CD4-positive, alpha-beta T cell (primary cell): ENCODE measurements around the gene PANX2. TPM values are rescaled to one million over a fixed set of nuclear protein-coding genes. Genes with fewer than 3 reads are reported as not detected.

ENCODE experiments used
- ATAC-seq: fragments of 200-7000 bp; cut with Tn5 transposase; one replicate; pipeline ENCODE4 v1.10.0; 2022; ENCODE audit warnings: mild to moderate bottlenecking; ENCODE audit not compliant: poor library complexity
- CTCF ChIA-PET: fragments of 350-600 bp; sonication (Branson Sonifier 250); formaldehyde crosslinking; loops from one replicate; lab custom pipeline; 2021; ENCODE audit warnings: antibody characterized with exemption, inconsistent platforms; lab: Charles Lee
- POLR2A ChIA-PET: fragments of 350-600 bp; sonication (Branson Sonifier 250); formaldehyde crosslinking; loops from one replicate; lab custom pipeline; 2021; ENCODE audit warnings: antibody characterized with exemption, inconsistent platforms; lab: Charles Lee
- DNase-seq, 14 experiments: peaks; one replicate each; pipeline ENCODE4 v3.0.0-alpha.2; 2013 to 2020; ENCODE audit warnings: mixed read lengths in 2 of 14
- H3K27ac ChIP-seq, 2 donors: one replicate each; pipeline versions ENCODE4 v1.5.1 to v1.7.0; 2013; ENCODE audit warnings: low read length in 2 of 2, low read depth in 1 of 2, mild to moderate bottlenecking in 1 of 2
- H3K27me3 ChIP-seq, 2 experiments: 1 replicate in 1 of 2; 2 replicates in 1 of 2; pipeline versions ENCODE4 v1.6.1 to v1.7.0; 2013; ENCODE audit warnings: low read length in 2 of 2, control low read depth in 1 of 2, mild to moderate bottlenecking in 1 of 2, moderate library complexity in 1 of 2; ENCODE audit not compliant: insufficient read depth in 2 of 2, control insufficient read depth in 1 of 2
- H3K36me3 ChIP-seq: one replicate; pipeline ENCODE4 v1.6.1; 2013; ENCODE audit warnings: low read length, control low read depth; ENCODE audit not compliant: insufficient read depth
- H3K4me1 ChIP-seq: one replicate; pipeline ENCODE4 v1.6.1; 2013; ENCODE audit warnings: low read length, control low read depth; ENCODE audit not compliant: insufficient read depth
- H3K4me3 ChIP-seq: one replicate; pipeline ENCODE4 v1.5.1; 2013; ENCODE audit warnings: mild to moderate bottlenecking, low read length, moderate library complexity
- H3K9me3 ChIP-seq, 2 experiments: 1 replicate in 1 of 2; 2 replicates in 1 of 2; pipeline versions ENCODE4 v1.6.1 to v1.7.0; 2013; ENCODE audit warnings: low read length in 2 of 2, mild to moderate bottlenecking in 2 of 2, control low read depth in 1 of 2, moderate library complexity in 1 of 2; ENCODE audit not compliant: control insufficient read depth in 1 of 2, insufficient read depth in 1 of 2
- H3K27ac Mint-ChIP-seq: one replicate; pipeline ENCODE4 v1.8.0; 2020; ENCODE audit warnings: mixed read lengths
- H3K27me3 Mint-ChIP-seq: one replicate; pipeline ENCODE4 v1.8.0; 2021; ENCODE audit warnings: mixed read lengths
- H3K36me3 Mint-ChIP-seq: one replicate; pipeline ENCODE4 v1.8.0; 2021; ENCODE audit warnings: low read depth, mixed read lengths
- H3K4me1 Mint-ChIP-seq: one replicate; pipeline ENCODE4 v1.8.0; 2021; ENCODE audit warnings: low read depth, mixed read lengths
- H3K4me3 Mint-ChIP-seq: one replicate; pipeline ENCODE4 v1.8.0; 2020; ENCODE audit warnings: mild to moderate bottlenecking, mixed read lengths
- H3K9me3 Mint-ChIP-seq: one replicate; pipeline ENCODE4 v1.8.0; 2020; ENCODE audit warnings: mixed read lengths
- intact Hi-C, 2 experiments: fragments of 100-400 bp; cut with DNase I in 1 of 2; cut with micrococcal nuclease in 1 of 2; formaldehyde crosslinking; loops; one replicate each; pipeline versions ENCODE4 v1.15.1 to v1.9.0; 2023 to 2025; cut with DNase I, micrococcal nuclease
- total RNA-seq, 174 experiments: library from RNA in 2 of 174; stranded (reverse) in 2 of 174; gene quantifications; one replicate each; pipeline ENCODE4 v1.2.3 and lab custom pipeline; 2021 to 2026
- TF ChIP-seq, protein P1 (sequence below): fragments of 200-600 bp; IDR thresholded peaks from one replicate; pipeline ENCODE4 v1.8.0; 2022; ENCODE audit warnings: antibody characterized with exemption, mild to moderate bottlenecking

PANX2 gene
- total RNA-seq, 2 experiments from 2014 or later, result 0.11 to 0.16 TPM

DNA sequence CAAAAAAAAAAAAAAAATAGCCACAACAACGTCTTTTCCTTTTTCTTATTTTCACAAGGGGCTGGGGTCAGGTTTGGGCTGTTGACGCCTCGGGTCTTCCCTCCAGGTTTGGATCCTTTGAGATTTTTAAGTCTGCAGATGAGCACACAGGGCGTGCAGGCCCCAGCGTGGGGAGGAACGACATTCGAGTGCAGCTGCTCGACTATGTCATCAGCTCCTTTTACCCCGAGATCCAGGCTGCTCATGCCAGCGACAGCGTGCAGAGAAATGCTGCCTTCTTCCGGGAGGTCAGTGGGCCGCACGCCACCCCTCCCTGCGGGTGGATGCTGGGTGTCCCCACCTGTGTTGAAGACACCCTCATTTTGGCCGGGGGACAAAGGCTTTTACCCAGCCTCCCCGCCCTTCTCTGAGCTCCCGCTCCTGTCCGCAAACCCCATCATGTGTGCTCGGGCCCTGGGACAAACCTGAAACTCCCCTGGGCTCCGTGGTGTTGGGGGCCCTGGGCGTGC, 38.0 kb downstream of the PANX2 start:
- Mint-ChIP-seq H3K4me1 (peaks cover 31% of the 10 kb centered on the region), H3K27ac (no peak overlapping the region), H3K4me3 (no peak overlapping the region), H3K9me3 (no peaks in the 10 kb centered on the region), H3K36me3 (peaks cover 54% of the 10 kb centered on the region), H3K27me3 (no peaks in the 10 kb centered on the region)
- peaks cover 20% of the 10 kb centered on the region for H3K4me1 ChIP-seq
- H3K27me3 ChIP-seq, result no peaks in the 10 kb centered on the region
- H3K4me3 ChIP-seq, result no peak overlapping the region
- intact Hi-C loops, result loop anchor here (2.0 to 10.0 kb wide), 5 partner anchors 18 to 374 kb away; partner anchors contain the start of gene PANX2 (in 1 of the 2)
- no peak overlapping the region for H3K27ac ChIP-seq
- TF ChIP-seq, protein P1, sequence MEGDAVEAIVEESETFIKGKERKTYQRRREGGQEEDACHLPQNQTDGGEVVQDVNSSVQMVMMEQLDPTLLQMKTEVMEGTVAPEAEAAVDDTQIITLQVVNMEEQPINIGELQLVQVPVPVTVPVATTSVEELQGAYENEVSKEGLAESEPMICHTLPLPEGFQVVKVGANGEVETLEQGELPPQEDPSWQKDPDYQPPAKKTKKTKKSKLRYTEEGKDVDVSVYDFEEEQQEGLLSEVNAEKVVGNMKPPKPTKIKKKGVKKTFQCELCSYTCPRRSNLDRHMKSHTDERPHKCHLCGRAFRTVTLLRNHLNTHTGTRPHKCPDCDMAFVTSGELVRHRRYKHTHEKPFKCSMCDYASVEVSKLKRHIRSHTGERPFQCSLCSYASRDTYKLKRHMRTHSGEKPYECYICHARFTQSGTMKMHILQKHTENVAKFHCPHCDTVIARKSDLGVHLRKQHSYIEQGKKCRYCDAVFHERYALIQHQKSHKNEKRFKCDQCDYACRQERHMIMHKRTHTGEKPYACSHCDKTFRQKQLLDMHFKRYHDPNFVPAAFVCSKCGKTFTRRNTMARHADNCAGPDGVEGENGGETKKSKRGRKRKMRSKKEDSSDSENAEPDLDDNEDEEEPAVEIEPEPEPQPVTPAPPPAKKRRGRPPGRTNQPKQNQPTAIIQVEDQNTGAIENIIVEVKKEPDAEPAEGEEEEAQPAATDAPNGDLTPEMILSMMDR, result no peak
- DNase-seq (peak in 1 of 14 experiments; percentile 35), ATAC-seq (no peak)
- H3K36me3 ChIP-seq, result peaks cover 58% of the 10 kb centered on the region
- H3K9me3 ChIP-seq, result no peaks in the 10 kb centered on the region
- POLR2A ChIA-PET, result interaction anchor here (0.8 to 1.0 kb wide), 2 partner anchors 18 to 36 kb away, joined by 3 to 4 read pairs; no protein-coding TSS in a partner anchor
- CTCF ChIA-PET, result no interaction called here

DNA sequence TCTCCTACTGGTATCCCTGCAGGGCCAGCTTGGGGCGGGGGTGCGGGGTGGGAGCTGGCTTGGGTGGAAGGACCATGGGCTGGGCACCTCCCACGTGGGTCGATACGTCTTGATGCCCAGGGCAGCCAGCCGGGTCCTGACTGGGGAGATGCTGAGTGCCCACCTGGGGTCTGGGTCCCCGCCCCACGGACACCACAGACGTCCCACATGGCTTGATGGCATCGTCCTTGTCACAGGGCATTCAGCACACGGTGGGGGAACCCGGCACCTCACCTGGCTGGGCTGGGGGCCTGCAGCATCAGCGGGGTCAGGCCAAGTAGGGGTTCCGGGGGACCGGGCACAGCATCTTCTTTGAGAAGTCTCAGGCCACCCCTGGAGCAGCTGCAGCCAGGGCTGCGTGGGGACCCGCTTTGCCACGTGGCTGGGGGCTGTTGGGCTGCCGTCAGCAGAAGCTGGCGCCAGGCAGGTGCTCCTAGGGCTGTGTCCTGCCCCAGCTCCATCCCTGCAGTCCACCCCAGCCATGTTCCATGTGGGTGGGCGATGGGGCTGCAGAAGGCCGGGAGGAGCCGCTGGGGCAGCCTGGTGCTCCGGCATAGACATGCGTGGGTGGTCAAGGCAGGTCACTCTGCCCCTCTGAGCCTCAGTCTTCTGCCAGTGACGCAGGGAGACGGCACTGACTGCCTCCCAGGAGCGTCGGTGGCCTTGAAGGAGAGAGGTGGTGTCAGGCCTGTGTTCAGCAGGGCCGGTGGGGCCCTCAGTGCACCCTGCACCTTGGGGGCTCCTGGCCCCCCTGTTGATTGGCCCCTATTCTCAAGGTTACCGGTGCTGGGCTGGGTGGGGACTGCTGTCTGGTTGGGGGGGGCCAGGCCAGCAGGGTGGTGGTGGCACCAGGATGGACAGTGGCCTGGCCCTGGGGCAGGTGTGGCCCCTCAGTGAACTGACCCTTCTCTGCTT, 38.7 kb downstream of the PANX2 start:
- no peak for DNase-seq
- Histone ChIP-seq H3K4me1 (peaks cover 20% of the 10 kb centered on the region), H3K27ac (no peak overlapping the region), H3K4me3 (no peak overlapping the region), H3K27me3 (no peaks in the 10 kb centered on the region), H3K36me3 (peaks cover 63% of the 10 kb centered on the region), H3K9me3 (no peaks in the 10 kb centered on the region)
- peak overlapping the region; percentile 78 for H3K27ac Mint-ChIP-seq
- ChIA-PET POLR2A (interaction anchor here (0.8 to 1.0 kb wide), 2 partner anchors 19 to 35 kb away, joined by 3 to 4 read pairs; no protein-coding TSS in a partner anchor), CTCF (no interaction called here)
- intact Hi-C loops, result loop anchor here (1.0 to 10.0 kb wide), 6 partner anchors 18 to 374 kb away; partner anchors contain the start of gene PANX2 (in 1 of the 2)
- peak overlapping the region; percentile 11 for H3K4me3 Mint-ChIP-seq
- H3K27me3 Mint-ChIP-seq, result no peaks in the 10 kb centered on the region
- TF ChIP-seq, protein P1, result no peak
- peak; percentile 28 for ATAC-seq
- peaks cover 30% of the 10 kb centered on the region for H3K4me1 Mint-ChIP-seq
- H3K9me3 Mint-ChIP-seq, result no peaks in the 10 kb centered on the region
- peaks cover 56% of the 10 kb centered on the region for H3K36me3 Mint-ChIP-seq

DNA sequence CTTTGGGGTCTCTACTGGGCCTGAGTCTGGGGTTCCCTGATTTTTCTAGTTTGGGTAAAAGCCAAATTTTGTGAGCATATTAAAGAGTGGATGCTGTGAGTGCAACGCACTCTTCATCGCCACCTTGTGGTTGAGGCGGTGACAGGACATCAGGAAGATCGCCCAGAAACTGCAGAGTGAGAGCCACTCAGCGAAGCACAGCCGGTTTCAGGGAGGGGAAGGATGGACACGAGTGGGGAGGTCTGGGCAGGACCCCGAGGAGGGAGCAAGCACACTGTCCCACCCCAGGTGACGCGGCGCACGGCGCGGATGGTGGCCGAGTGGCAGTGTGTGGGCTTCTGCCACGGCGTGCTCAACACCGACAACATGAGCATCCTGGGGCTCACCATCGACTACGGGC, 39.4 kb downstream of the PANX2 start:
- POLR2A ChIA-PET, result no interaction called here
- peak overlapping the region; percentile 11 for H3K4me3 Mint-ChIP-seq
- intact Hi-C loops, result loop anchor here (1.0 to 10.0 kb wide), 6 partner anchors 19 to 375 kb away; partner anchors contain the start of gene PANX2 (in 1 of the 2)
- H3K27me3 Mint-ChIP-seq, result no peaks in the 10 kb centered on the region
- Histone ChIP-seq H3K27me3 (no peaks in the 10 kb centered on the region), H3K9me3 (no peaks in the 10 kb centered on the region), H3K4me3 (no peak overlapping the region), H3K4me1 (peaks cover 20% of the 10 kb centered on the region), H3K36me3 (peaks cover 64% of the 10 kb centered on the region), H3K27ac (no peak overlapping the region)
- CTCF ChIA-PET, result no interaction called here
- DNase-seq (peak; percentile 59 to 88 (median 68)), ATAC-seq (peak; percentile 82)
- H3K9me3 Mint-ChIP-seq, result no peaks in the 10 kb centered on the region
- peak overlapping the region; percentile 78 for H3K27ac Mint-ChIP-seq
- H3K36me3 Mint-ChIP-seq, result peaks cover 57% of the 10 kb centered on the region
- H3K4me1 Mint-ChIP-seq, result peaks cover 26% of the 10 kb centered on the region
- TF ChIP-seq, protein P1, result peak; percentile 70
